Fibroblast of the aortic adventitia (primary cell): Measurements from ENCODE around the gene C1QL1. TPM values are rescaled to one million over a fixed set of nuclear protein-coding genes. Genes with fewer than 3 reads are reported as not detected.

Source experiments
- DNase-seq: peaks from one replicate; pipeline ENCODE4 v3.0.0-alpha.2; 2010; ENCODE audit warnings: low read depth
- H3K4me3 ChIP-seq: 2 replicates; pipeline ENCODE4 v1.5.1; 2011; ENCODE audit warnings: low read depth, mild to moderate bottlenecking, control low read depth, low read length, moderate library complexity
- CTCF ChIP-seq: IDR thresholded peaks from 2 replicates; pipeline ENCODE4 v1.5.1; 2011; ENCODE audit warnings: mild to moderate bottlenecking, low read length, control low read depth, inconsistent platforms; ENCODE audit not compliant: insufficient read depth
- total RNA-seq: library from RNA; depleted of rRNA; stranded (reverse); fragments of >200 nt; gene quantifications from 2 replicates; pipeline ENCODE4 v1.2.3, GENCODE V29; 2012; ENCODE audit warnings: low replicate concordance

The C1QL1 gene
- total RNA-seq, 1 donor = 0.09 TPM

GRCh38 chr17:44998646-44999045, 30.5 kb upstream of the C1QL1 start:
- no peak for TF ChIP-seq CTCF
- H3K4me3 ChIP-seq = no peak overlapping the region
- no peak for DNase-seq

- H3K4me3 ChIP-seq = no peak overlapping the region
- no peak for TF ChIP-seq CTCF
- peak; percentile 38 for DNase-seq
These were observed 29.8 kb upstream of the C1QL1 start for GRCh38 chr17:44997733-44998520.

GRCh38 chr17:44996304-44996703, 28.2 kb upstream of the C1QL1 start:
- DNase-seq = no peak
- no peak overlapping the region for H3K4me3 ChIP-seq
- TF ChIP-seq CTCF = no peak

GRCh38 chr17:44995436-44996001, 27.4 kb upstream of the C1QL1 start:
- no peak overlapping the region for H3K4me3 ChIP-seq
- TF ChIP-seq CTCF = no peak
- no peak for DNase-seq

- no peak for DNase-seq
These were observed 24.3 kb upstream of the C1QL1 start for GRCh38 chr17:44992242-44992939.

GRCh38 chr17:44990994-44991393, 22.9 kb upstream of the C1QL1 start:
- TF ChIP-seq CTCF = no peak
- no peak for DNase-seq
- no peak overlapping the region for H3K4me3 ChIP-seq

More at GRCh38 chr17:44992242-44992939, 24.3 kb upstream of the C1QL1 start:
- H3K4me3 ChIP-seq = no peak overlapping the region
- TF ChIP-seq CTCF = no peak
